GM23248 (cell line): ENCODE measurements around the gene RCAN1. TPM values are rescaled to one million over a fixed set of nuclear protein-coding genes. Genes with fewer than 3 reads are reported as not detected.
"Not testable (repeated sequence)": the region's sequence is repeated elsewhere in the genome, so short reads cannot be mapped to it uniquely, and the experiment has no call there.

Experiments used
- DNase-seq: peaks from one replicate; pipeline ENCODE4 v3.0.0-alpha.2; 2015
- H2AFZ ChIP-seq: fragments of 200-600 bp; sonication (generic); 2 replicates; pipeline ENCODE4 v1.6.1; 2016; ENCODE audit warnings: antibody characterized with exemption
- H3F3A ChIP-seq: fragments of 200-600 bp; sonication (generic); 2 replicates; pipeline ENCODE4 v1.6.1; 2016; ENCODE audit warnings: mild to moderate bottlenecking, antibody characterized with exemption, mixed run types; ENCODE audit not compliant: insufficient read depth
- H3K27ac ChIP-seq: fragments of 200-600 bp; sonication (generic); 2 replicates; pipeline ENCODE4 v1.5.1; 2016; ENCODE audit warnings: mild to moderate bottlenecking
- H3K27me3 ChIP-seq: fragments of 200-600 bp; sonication (generic); replicated peaks from 2 replicates; pipeline ENCODE4 v1.6.1; 2016; ENCODE audit warnings: mild to moderate bottlenecking; ENCODE audit not compliant: insufficient read depth
- H3K36me3 ChIP-seq: fragments of 200-600 bp; sonication (generic); 2 replicates; pipeline ENCODE4 v1.6.1; 2016; ENCODE audit warnings: low read depth, mild to moderate bottlenecking
- H3K4me1 ChIP-seq: fragments of 200-600 bp; sonication (generic); 2 replicates; pipeline ENCODE4 v1.6.1; 2016; ENCODE audit warnings: mild to moderate bottlenecking; ENCODE audit not compliant: insufficient read depth
- H3K4me2 ChIP-seq: fragments of 200-600 bp; sonication (generic); one replicate; pipeline ENCODE4 v1.6.1; 2016; ENCODE audit warnings: mild to moderate bottlenecking; ENCODE audit not compliant: unreplicated experiment
- H3K4me3 ChIP-seq: fragments of 200-600 bp; sonication (generic); 2 replicates; pipeline ENCODE4 v1.5.1; 2016; ENCODE audit warnings: mild to moderate bottlenecking
- H3K79me2 ChIP-seq: fragments of 200-600 bp; sonication (generic); 2 replicates; pipeline ENCODE4 v1.6.1; 2016; ENCODE audit warnings: mild to moderate bottlenecking; ENCODE audit not compliant: insufficient read depth
- H3K9ac ChIP-seq: fragments of 200-600 bp; sonication (generic); 2 replicates; pipeline ENCODE4 v1.6.1; 2016; ENCODE audit warnings: mild to moderate bottlenecking
- H3K9me2 ChIP-seq: fragments of 200-600 bp; sonication (generic); 2 replicates; pipeline ENCODE4 v1.6.1; 2016; ENCODE audit warnings: mixed run types, mild to moderate bottlenecking, moderate library complexity; ENCODE audit not compliant: insufficient read depth
- H3K9me3 ChIP-seq: fragments of 200-600 bp; sonication (generic); one replicate; pipeline ENCODE4 v1.6.1; 2017; ENCODE audit warnings: low read depth
- H4K20me1 ChIP-seq: fragments of 200-600 bp; sonication (generic); 2 replicates; pipeline ENCODE4 v1.6.0; 2016; ENCODE audit not compliant: insufficient read depth
- EZH2 ChIP-seq: fragments of 200-600 bp; sonication (generic); IDR thresholded peaks from 2 replicates; pipeline ENCODE4 v1.6.1; 2018; ENCODE audit warnings: antibody characterized with exemption, mild to moderate bottlenecking; ENCODE audit not compliant: insufficient read depth, poor library complexity, severe bottlenecking
- EZH2phosphoT487 ChIP-seq: fragments of 200-600 bp; sonication (generic); IDR thresholded peaks from 2 replicates; pipeline ENCODE4 v1.6.1; 2018; ENCODE audit warnings: antibody characterized with exemption, moderate library complexity, mild to moderate bottlenecking, low read depth; ENCODE audit not compliant: insufficient read depth
- WGBS, 2 experiments: methylation state at CpG; one replicate each; pipeline ENCODE4 v1.1.6; 2015 to 2017; ENCODE audit warnings: low lambda C conversion rate in 2 of 2, low coverage in 1 of 2; ENCODE audit errors: missing lambda C conversion rate in 2 of 2; 5-methylcytosine and 5-hydroxymethylcytosine counted together
- in situ Hi-C: fragments of 300-500 bp; cut with MboI; formaldehyde crosslinking; loops from 2 replicates; pipeline ENCODE4 v1.15.0; 2020
- polyA plus RNA-seq: library from polyadenylated mRNA; unstranded; fragments of >200 nt; fragmentation: Nextera tagmentation; extraction: Ambion mirVana; gene quantifications from 2 replicates; pipeline ENCODE4 v1.2.1, GENCODE V29; 2016
- total RNA-seq: library from RNA; depleted of rRNA; stranded (reverse); fragments of >200 nt; shearing (Covaris generic); gene quantifications from 2 replicates; pipeline ENCODE4 v1.2.3, GENCODE V29; 2014

Gene RCAN1
- total and polyA plus RNA-seq, 2 experiments from 2014 or later = 65.9 to 76.3 TPM

- no peaks in the 10 kb centered on the region for H3F3A ChIP-seq
- H2AFZ ChIP-seq = no peak overlapping the region
- in situ Hi-C loops = no loop called here
- no peaks in the 10 kb centered on the region for H3K27me3 ChIP-seq
- H3K4me2 ChIP-seq = no peak overlapping the region
- H3K36me3 ChIP-seq = no peaks in the 10 kb centered on the region
- no peaks in the 10 kb centered on the region for H3K9me2 ChIP-seq
- no peaks in the 10 kb centered on the region for H4K20me1 ChIP-seq
- no peak for DNase-seq
- H3K4me3 ChIP-seq = no peak overlapping the region
- peaks cover 8% of the 10 kb centered on the region; the same call in 1 of the 2 replicates for H3K79me2 ChIP-seq
- peaks cover 3% of the 10 kb centered on the region; the same call in 1 of the 2 replicates for H3K4me1 ChIP-seq
- TF ChIP-seq EZH2phosphoT487 (no peak), EZH2 (no peak)
- no peak overlapping the region for H3K9ac ChIP-seq
- 88 to 89% methylated on average over 3 of the region's 3 CpGs for WGBS, 2 experiments
- no peak overlapping the region for H3K27ac ChIP-seq
- no peaks in the 10 kb centered on the region for H3K9me3 ChIP-seq
Measured at GRCh38 chr21:34611528-34611927, 3.4 kb downstream of the RCAN1 start.

GRCh38 chr21:34609933-34610549 lies 4.9 kb downstream of the RCAN1 start:
- no peak overlapping the region for H3K9ac ChIP-seq
- no peak overlapping the region for H2AFZ ChIP-seq
- H3K79me2 ChIP-seq = peaks cover 8% of the 10 kb centered on the region; the same call in 1 of the 2 replicates
- H3K4me1 ChIP-seq = 0 out of 2 replicates have a peak, but pooled peaks cover 3% of the 10 kb centered on the region
- H4K20me1 ChIP-seq = no peaks in the 10 kb centered on the region
- no peaks in the 10 kb centered on the region for H3K36me3 ChIP-seq
- 86 to 88% methylated on average over 9 of the region's 9 CpGs for WGBS, 2 experiments
- H3K9me2 ChIP-seq = no peaks in the 10 kb centered on the region
- no peak overlapping the region for H3K4me2 ChIP-seq
- H3K4me3 ChIP-seq = no peak overlapping the region
- TF ChIP-seq EZH2 (no peak), EZH2phosphoT487 (no peak)
- no peaks in the 10 kb centered on the region for H3K9me3 ChIP-seq
- DNase-seq = no peak
- no peaks in the 10 kb centered on the region for H3K27me3 ChIP-seq
- in situ Hi-C loops = no loop called here
- no peaks in the 10 kb centered on the region for H3F3A ChIP-seq
- H3K27ac ChIP-seq = no peak overlapping the region

GRCh38 chr21:34609244-34609932 lies 5.5 kb downstream of the RCAN1 start:
- H3K9me2 ChIP-seq = no peaks in the 10 kb centered on the region
- TF ChIP-seq EZH2phosphoT487 = no peak
- no peak for TF ChIP-seq EZH2
- no peaks in the 10 kb centered on the region for H3K36me3 ChIP-seq
- no peak overlapping the region for H2AFZ ChIP-seq
- H3K27ac ChIP-seq = no peak overlapping the region
- no peaks in the 10 kb centered on the region for H4K20me1 ChIP-seq
- in situ Hi-C loops = no loop called here
- no peak overlapping the region for H3K4me3 ChIP-seq
- 95 to 97% methylated on average over 4 of the region's 4 CpGs for WGBS, 2 experiments
- H3K9me3 ChIP-seq = no peaks in the 10 kb centered on the region
- no peak overlapping the region for H3K4me2 ChIP-seq
- H3K79me2 ChIP-seq = peaks cover 8% of the 10 kb centered on the region; the same call in 1 of the 2 replicates
- H3K4me1 ChIP-seq = 0 out of 2 replicates have a peak, but pooled peaks cover 3% of the 10 kb centered on the region
- H3K9ac ChIP-seq = no peak overlapping the region
- no peaks in the 10 kb centered on the region for H3K27me3 ChIP-seq
- H3F3A ChIP-seq = no peaks in the 10 kb centered on the region
- no peak for DNase-seq

- H2AFZ ChIP-seq, DNase-seq, H3K36me3 ChIP-seq, H3K27ac ChIP-seq, H4K20me1 ChIP-seq, H3K27me3 ChIP-seq, H3K9ac ChIP-seq, H3K4me1 ChIP-seq, H3K4me2 ChIP-seq, in situ Hi-C loops, H3F3A ChIP-seq, H3K4me3 ChIP-seq, H3K9me2 ChIP-seq, H3K9me3 ChIP-seq, H3K79me2 ChIP-seq: not testable (repeated sequence)
- WGBS, 2 experiments = 91 to 94% methylated on average over 5 of the region's 5 CpGs
Measured at GRCh38 chr21:34607376-34607775, 7.5 kb downstream of the RCAN1 start.
